ENCODE data around the gene MTRR. TPM values are rescaled to one million over a fixed set of nuclear protein-coding genes. Genes with fewer than 3 reads are reported as not detected.

Gene MTRR
- total and polyA plus RNA-seq, 2 of the 8 experiments (the other 6 are each of a cell fraction or from before 2014, with no cell fraction given), result 36.4 to 53.8 TPM

DNA sequence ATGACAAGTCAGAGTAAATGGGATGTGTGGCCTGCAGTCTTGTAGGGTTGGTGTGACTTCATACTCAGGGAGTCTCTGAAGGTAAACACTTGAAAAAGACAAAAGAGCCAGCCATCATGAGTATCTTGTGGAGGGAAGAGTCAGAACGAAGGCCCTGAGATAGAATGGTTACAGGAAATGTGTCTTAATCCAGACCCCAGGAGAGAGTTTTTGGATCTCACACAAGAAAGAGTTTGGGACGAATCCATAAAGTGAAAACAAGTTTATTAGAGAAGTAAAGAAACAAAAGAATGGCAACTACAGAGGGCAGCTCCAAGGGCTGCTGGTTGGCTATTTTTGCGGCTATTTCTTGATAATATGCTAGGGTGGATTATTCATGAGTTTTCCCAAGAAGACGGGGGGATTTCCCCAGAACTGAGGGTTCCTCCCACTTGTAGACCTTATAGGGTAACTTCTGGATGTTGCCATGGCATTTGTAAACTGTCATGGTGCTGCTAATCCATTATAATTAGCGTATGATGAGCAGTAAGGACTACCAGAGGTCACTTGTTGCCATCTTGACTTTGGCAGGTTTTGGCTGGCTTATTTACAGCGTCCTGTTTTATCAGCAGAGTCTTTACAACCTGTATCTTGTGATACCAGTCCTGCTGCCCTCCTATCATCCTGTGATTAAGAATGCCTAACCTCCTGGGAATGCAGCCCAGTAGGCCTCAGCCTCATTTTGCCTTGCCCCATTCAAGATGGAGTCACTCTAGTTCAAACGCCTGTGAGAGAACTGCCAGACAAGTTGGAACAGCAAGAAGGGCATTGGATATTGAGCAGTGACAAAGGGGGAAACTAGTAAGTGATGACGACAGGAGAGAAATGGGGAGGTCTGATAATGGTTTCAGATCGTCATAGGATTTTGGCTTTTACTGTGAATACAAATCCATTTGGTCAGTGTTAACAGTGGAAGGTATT, 34.0 kb downstream of the MTRR start:
- no peak overlapping the region for H3K14ac ChIP-seq (ENCODE audit: insufficient read length)
- WGBS, 2 experiments (ENCODE audit: extremely low coverage in 1 of 2, insufficient coverage in 1 of 2, insufficient read length in 1 of 2, insufficient replicate concordance in 2 of 2, low coverage in 1 of 2, low lambda C conversion rate in 2 of 2, missing lambda C conversion rate in 1 of 2), result 85% methylated on average over 9 of the region's 9 CpGs; no CpG with 5 or more reads in 1 of the 2 experiments
- H3K79me1 ChIP-seq (ENCODE audit: low read depth, low read length), result no peaks in the 10 kb centered on the region
- H4K20me1 ChIP-seq (replicated peaks in 1 of 2; ENCODE audit: control insufficient read depth in 1 of 2, insufficient read depth in 2 of 2, low read length in 2 of 2), result no peaks in the 10 kb centered on the region
- no peak overlapping the region for H3K4me3 ChIP-seq (ENCODE audit: extremely low read depth in 1 of 4, insufficient read depth in 2 of 4, low read depth in 3 of 4, low read length in 4 of 4)
- H4K5ac ChIP-seq (ENCODE audit: insufficient read length, low read depth, low read length), result no peak overlapping the region
- no peak overlapping the region for H3K4ac ChIP-seq (replicated peaks; ENCODE audit: insufficient read length, low read depth, low read length)
- H3K27me3 ChIP-seq (replicated peaks in 1 of 4; ENCODE audit: control insufficient read depth in 3 of 4, extremely low read depth in 1 of 4, insufficient read depth in 3 of 4, low read length in 3 of 4), result no peaks in the 10 kb centered on the region
- no peaks in the 10 kb centered on the region for H3K4me1 ChIP-seq (replicated peaks in 1 of 4; ENCODE audit: control insufficient read depth in 3 of 4, insufficient read depth in 4 of 4, low read length in 3 of 4)
- H3K23me2 ChIP-seq (ENCODE audit: low read depth, low read length), result no peaks in the 10 kb centered on the region
- H4K8ac ChIP-seq (ENCODE audit: extremely low read depth, insufficient read depth, low read length), result no peak overlapping the region
- ChIA-PET CTCF (ENCODE audit: partially characterized antibody) (interaction anchor here (0.6 to 1.6 kb wide), 2 partner anchors 17 to 910 kb away, joined by 3 read pairs; no protein-coding TSS in a partner anchor), POLR2A (ENCODE audit: partially characterized antibody) (no interaction called here)
- no peak overlapping the region for H2BK12ac ChIP-seq (ENCODE audit: low read depth, low read length)
- no peak overlapping the region for H2BK20ac ChIP-seq (ENCODE audit: low read length)
- H2BK15ac ChIP-seq (ENCODE audit: low read length), result no peak overlapping the region
- peaks cover 0 to 3% of the 10 kb centered on the region in 2 experiments; a peak in 1 of 4 replicates for H3K9me3 ChIP-seq (ENCODE audit: insufficient read depth in 2 of 2, low read depth in 1 of 2, low read length in 1 of 2)
- no peaks in the 10 kb centered on the region for H3K79me2 ChIP-seq (ENCODE audit: control insufficient read depth in 1 of 2, insufficient read depth in 2 of 2, low read length in 2 of 2)
- no peak overlapping the region for H2BK120ac ChIP-seq (replicated peaks; ENCODE audit: low read depth, low read length)
- no peak overlapping the region for H4K91ac ChIP-seq (replicated peaks; ENCODE audit: insufficient read length, low read length)
- H2BK5ac ChIP-seq (ENCODE audit: low read depth, low read length), result no peak overlapping the region
- no peak overlapping the region for H2AFZ ChIP-seq (ENCODE audit: low read length)
- H2AK5ac ChIP-seq (ENCODE audit: low read depth, low read length), result no peak overlapping the region
- H3K36me3 ChIP-seq (ENCODE audit: control insufficient read depth in 2 of 4, insufficient read depth in 4 of 4, low read length in 3 of 4), result peaks cover 3 to 46% (median 20%) of the 10 kb centered on the region in 4 experiments; a peak in 7 of 8 replicates
- H3K4me2 ChIP-seq (ENCODE audit: insufficient read depth in 1 of 2, low read depth in 2 of 2, low read length in 2 of 2), result no peak overlapping the region
- no peak overlapping the region for H3K27ac ChIP-seq (ENCODE audit: low read depth, low read length)
- no peak overlapping the region for H3K9ac ChIP-seq (replicated peaks in 1 of 4; ENCODE audit: extremely low read depth in 1 of 4, low read depth in 3 of 4, low read length in 3 of 4)
- no peak for FAIRE-seq
- DNase-seq (ENCODE audit: low read depth in 1 of 2, low spot score in 2 of 2), result no peak
- H3K18ac ChIP-seq (ENCODE audit: extremely low read depth, low read length), result no peak overlapping the region
- H3K23ac ChIP-seq (ENCODE audit: insufficient read length), result no peak overlapping the region
- H3K56ac ChIP-seq (replicated peaks; ENCODE audit: insufficient read length, low read depth, low read length), result no peak overlapping the region
- no peak for TF ChIP-seq RBBP5 (IDR thresholded peaks at IDR 0.05; ENCODE audit: borderline replicate concordance, low read depth, low read length)
- no peak for TF ChIP-seq RAD21 (IDR thresholded peaks at IDR 0.05 in 1 of 2, conservative IDR thresholded peaks at IDR 0.05 in 1 of 2; ENCODE audit: low read depth in 2 of 2, low read length in 2 of 2)
- TF ChIP-seq, protein P1, sequence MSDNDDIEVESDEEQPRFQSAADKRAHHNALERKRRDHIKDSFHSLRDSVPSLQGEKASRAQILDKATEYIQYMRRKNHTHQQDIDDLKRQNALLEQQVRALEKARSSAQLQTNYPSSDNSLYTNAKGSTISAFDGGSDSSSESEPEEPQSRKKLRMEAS (IDR thresholded peaks at IDR 0.05), result no peak
- TF ChIP-seq, protein P2, sequence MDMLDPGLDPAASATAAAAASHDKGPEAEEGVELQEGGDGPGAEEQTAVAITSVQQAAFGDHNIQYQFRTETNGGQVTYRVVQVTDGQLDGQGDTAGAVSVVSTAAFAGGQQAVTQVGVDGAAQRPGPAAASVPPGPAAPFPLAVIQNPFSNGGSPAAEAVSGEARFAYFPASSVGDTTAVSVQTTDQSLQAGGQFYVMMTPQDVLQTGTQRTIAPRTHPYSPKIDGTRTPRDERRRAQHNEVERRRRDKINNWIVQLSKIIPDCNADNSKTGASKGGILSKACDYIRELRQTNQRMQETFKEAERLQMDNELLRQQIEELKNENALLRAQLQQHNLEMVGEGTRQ (IDR thresholded peaks at IDR 0.05; ENCODE audit: low read length), result no peak
- TF ChIP-seq YY1 (IDR thresholded peaks at IDR 0.05; ENCODE audit: low read depth, low read length), result no peak
- TF ChIP-seq SIX5 (IDR thresholded peaks at IDR 0.05; ENCODE audit: low read depth, low read length), result no peak
- TF ChIP-seq CTBP2 (IDR thresholded peaks at IDR 0.05; ENCODE audit: borderline replicate concordance, insufficient read depth, insufficient read length, low read length), result no peak
- no peak for TF ChIP-seq RXRA (IDR thresholded peaks at IDR 0.05; ENCODE audit: insufficient read depth, low read depth, low read length)
- no peak for TF ChIP-seq ZNF274 (IDR thresholded peaks at IDR 0.05; ENCODE audit: borderline replicate concordance, extremely low read depth, low read length)

All from H1 (cell line).